ENCODE data around the gene PTGIS.

The PTGIS gene

DNA sequence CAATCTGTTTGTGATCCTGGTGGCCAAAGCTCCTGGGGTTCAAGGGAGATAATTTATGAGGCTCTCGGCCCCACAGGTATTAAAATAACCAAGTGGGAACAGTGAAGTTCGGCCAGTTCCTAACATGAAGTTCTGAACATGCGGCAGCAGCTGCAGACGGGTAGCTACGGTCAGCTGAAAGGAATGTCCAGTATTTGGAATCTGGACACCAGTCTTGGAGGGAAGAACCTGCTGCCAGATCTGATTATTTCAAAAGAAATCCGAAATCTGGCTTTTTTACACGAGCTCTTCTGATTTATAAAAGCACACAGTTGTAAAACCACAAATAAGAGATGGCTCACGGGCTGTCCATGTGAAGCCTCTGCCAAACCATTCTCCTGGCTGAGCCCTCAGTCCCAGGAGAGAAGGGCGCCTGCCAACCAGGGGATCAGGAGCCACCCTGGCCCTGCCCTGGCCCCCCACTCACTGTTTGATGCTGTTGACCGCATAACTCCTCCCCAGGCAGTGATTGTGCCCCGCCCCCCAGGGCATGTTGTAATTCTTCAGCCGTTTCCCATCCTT lies 57.3 kb downstream of the PTGIS start:
- Histone ChIP-seq H3K27ac (ENCODE audit: low read length) (no peak overlapping the region), H3K4me1 (ENCODE audit: control insufficient read depth, insufficient read depth, low read length) (peaks cover 8% of the 10 kb centered on the region), H3K9ac (ENCODE audit: low read length in 2 of 2) (no peak overlapping the region), H3K9me3 (ENCODE audit: control insufficient read depth in 2 of 2, low read length in 2 of 2) (no peaks in the 10 kb centered on the region), H3K4me3 (ENCODE audit: low read length in 2 of 2) (no peak overlapping the region), H3K36me3 (ENCODE audit: control insufficient read depth in 2 of 2, insufficient read depth in 2 of 2, low read length in 2 of 2) (peaks cover 0 to 8% of the 10 kb centered on the region in 2 donors), H3K27me3 (ENCODE audit: control insufficient read depth in 1 of 2, insufficient read depth in 2 of 2, low read length in 2 of 2) (peaks cover 0 to 5% of the 10 kb centered on the region in 2 donors)

GRCh38 chr20:49508435-49509199 lies 59.3 kb downstream of the PTGIS start:
- peak overlapping the region in 1 of 2 donors; percentile 55 for H3K4me3 ChIP-seq (ENCODE audit: low read length in 2 of 2)
- H3K36me3 ChIP-seq (ENCODE audit: control insufficient read depth in 2 of 2, insufficient read depth in 2 of 2, low read length in 2 of 2) = peaks cover 0 to under 1% of the 10 kb centered on the region in 2 donors
- H3K27ac ChIP-seq (ENCODE audit: low read length) = no peak overlapping the region
- no peaks in the 10 kb centered on the region for H3K9me3 ChIP-seq (ENCODE audit: control insufficient read depth in 2 of 2, low read length in 2 of 2)
- peaks cover 11% of the 10 kb centered on the region for H3K4me1 ChIP-seq (ENCODE audit: control insufficient read depth, insufficient read depth, low read length)
- H3K27me3 ChIP-seq (ENCODE audit: control insufficient read depth in 1 of 2, insufficient read depth in 2 of 2, low read length in 2 of 2) = peaks cover 2 to 5% of the 10 kb centered on the region in 2 donors
- peak overlapping the region in 1 of 2 donors; percentile 1 for H3K9ac ChIP-seq (ENCODE audit: low read length in 2 of 2)

DNA sequence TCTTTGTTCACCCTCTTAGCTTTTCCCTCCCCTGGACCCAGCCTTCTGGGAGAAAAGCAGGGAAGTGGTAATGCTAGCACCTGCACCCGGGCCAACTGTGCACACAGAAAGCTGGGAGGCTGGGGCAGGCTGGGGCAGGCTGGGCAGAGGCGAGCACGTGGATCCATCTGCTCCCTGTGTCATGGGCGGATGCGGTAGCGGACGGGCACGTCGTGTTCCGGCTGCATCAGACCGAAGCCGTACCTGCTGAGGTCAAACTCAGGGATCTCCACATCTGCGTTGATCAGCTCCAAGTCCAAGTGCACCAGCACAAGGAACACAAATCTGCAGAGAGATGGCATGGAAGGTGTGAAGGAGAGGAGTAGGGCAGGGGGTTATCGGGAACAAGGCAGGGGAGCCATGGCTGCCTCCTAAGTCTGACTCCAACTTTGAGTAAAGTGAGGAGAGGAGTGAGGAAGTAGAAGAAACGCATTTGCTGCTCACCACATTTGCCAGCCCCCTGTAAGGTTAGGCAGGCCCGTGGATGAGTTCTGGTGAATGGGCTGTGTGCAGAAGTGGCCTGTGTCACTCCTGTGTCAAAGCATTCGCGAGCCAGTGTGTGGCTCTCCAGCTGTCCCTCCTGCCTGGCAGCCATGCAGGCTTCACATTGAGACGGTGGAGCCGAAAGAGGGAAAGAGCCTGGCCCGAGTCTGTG lies 60.0 kb downstream of the PTGIS start:
- Histone ChIP-seq H3K27ac (ENCODE audit: low read length) (no peak overlapping the region), H3K27me3 (ENCODE audit: control insufficient read depth in 1 of 2, insufficient read depth in 2 of 2, low read length in 2 of 2) (peaks cover 2 to 5% of the 10 kb centered on the region in 2 donors), H3K9me3 (ENCODE audit: control insufficient read depth in 2 of 2, low read length in 2 of 2) (no peaks in the 10 kb centered on the region), H3K9ac (ENCODE audit: low read length in 2 of 2) (peak overlapping the region in 1 of 2 donors; percentile 1), H3K36me3 (ENCODE audit: control insufficient read depth in 2 of 2, insufficient read depth in 2 of 2, low read length in 2 of 2) (no peaks in the 10 kb centered on the region), H3K4me1 (ENCODE audit: control insufficient read depth, insufficient read depth, low read length) (peaks cover 11% of the 10 kb centered on the region), H3K4me3 (ENCODE audit: low read length in 2 of 2) (peak overlapping the region in 1 of 2 donors; percentile 55)

GRCh38 chr20:49505518-49505917 lies 62.4 kb downstream of the PTGIS start:
- Histone ChIP-seq H3K4me1 (ENCODE audit: control insufficient read depth, insufficient read depth, low read length) (peaks cover 11% of the 10 kb centered on the region), H3K27me3 (ENCODE audit: control insufficient read depth in 1 of 2, insufficient read depth in 2 of 2, low read length in 2 of 2) (peaks cover 2 to 5% of the 10 kb centered on the region in 2 donors), H3K9me3 (ENCODE audit: control insufficient read depth in 2 of 2, low read length in 2 of 2) (no peaks in the 10 kb centered on the region), H3K27ac (ENCODE audit: low read length) (no peak overlapping the region), H3K4me3 (ENCODE audit: low read length in 2 of 2) (no peak overlapping the region), H3K36me3 (ENCODE audit: control insufficient read depth in 2 of 2, insufficient read depth in 2 of 2, low read length in 2 of 2) (no peaks in the 10 kb centered on the region), H3K9ac (ENCODE audit: low read length in 2 of 2) (no peak overlapping the region)

GRCh38 chr20:49503176-49503575 lies 64.8 kb downstream of the PTGIS start:
- H3K27me3 ChIP-seq (ENCODE audit: control insufficient read depth in 1 of 2, insufficient read depth in 2 of 2, low read length in 2 of 2) = peaks cover 5% of the 10 kb centered on the region in 2 donors
- no peak overlapping the region for H3K27ac ChIP-seq (ENCODE audit: low read length)
- no peak overlapping the region for H3K9ac ChIP-seq (ENCODE audit: low read length in 2 of 2)
- H3K36me3 ChIP-seq (ENCODE audit: control insufficient read depth in 2 of 2, insufficient read depth in 2 of 2, low read length in 2 of 2) = no peaks in the 10 kb centered on the region
- no peak overlapping the region for H3K4me3 ChIP-seq (ENCODE audit: low read length in 2 of 2)
- H3K9me3 ChIP-seq (ENCODE audit: control insufficient read depth in 2 of 2, low read length in 2 of 2) = no peaks in the 10 kb centered on the region
- H3K4me1 ChIP-seq (ENCODE audit: control insufficient read depth, insufficient read depth, low read length) = peaks cover 6% of the 10 kb centered on the region

DNA sequence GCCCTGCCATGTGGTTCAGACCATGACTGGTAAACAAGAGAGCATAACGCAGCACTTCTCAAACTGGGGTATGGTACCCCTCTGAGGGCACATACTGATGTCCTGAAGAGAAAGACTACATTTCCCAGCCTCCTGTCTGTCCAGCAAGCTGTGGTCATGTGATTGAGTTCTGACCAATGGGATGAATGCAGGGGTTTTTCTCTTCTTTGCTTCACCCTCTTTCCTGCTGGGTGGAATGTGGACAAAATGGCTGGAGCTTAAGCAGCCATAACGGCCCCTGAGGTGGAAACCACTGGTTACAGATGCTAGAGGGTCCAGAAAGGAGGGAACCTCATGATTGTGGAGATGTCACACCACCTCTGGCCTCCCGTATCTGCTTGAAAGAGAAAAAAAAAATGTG lies 66.0 kb downstream of the PTGIS start:
- Histone ChIP-seq H3K9ac (ENCODE audit: low read length in 2 of 2) (no peak overlapping the region), H3K36me3 (ENCODE audit: control insufficient read depth in 2 of 2, insufficient read depth in 2 of 2, low read length in 2 of 2) (no peaks in the 10 kb centered on the region), H3K9me3 (ENCODE audit: control insufficient read depth in 2 of 2, low read length in 2 of 2) (no peaks in the 10 kb centered on the region), H3K4me1 (ENCODE audit: control insufficient read depth, insufficient read depth, low read length) (peaks cover 3% of the 10 kb centered on the region), H3K4me3 (ENCODE audit: low read length in 2 of 2) (no peak overlapping the region), H3K27ac (ENCODE audit: low read length) (no peak overlapping the region), H3K27me3 (ENCODE audit: control insufficient read depth in 1 of 2, insufficient read depth in 2 of 2, low read length in 2 of 2) (peaks cover under 1 to 5% of the 10 kb centered on the region in 2 donors)

GRCh38 chr20:49497398-49497669 lies 70.6 kb downstream of the PTGIS start:
- Histone ChIP-seq H3K4me1 (ENCODE audit: control insufficient read depth, insufficient read depth, low read length) (no peaks in the 10 kb centered on the region), H3K27ac (ENCODE audit: low read length) (no peak overlapping the region), H3K36me3 (ENCODE audit: control insufficient read depth in 2 of 2, insufficient read depth in 2 of 2, low read length in 2 of 2) (no peaks in the 10 kb centered on the region), H3K9me3 (ENCODE audit: control insufficient read depth in 2 of 2, low read length in 2 of 2) (no peaks in the 10 kb centered on the region), H3K9ac (ENCODE audit: low read length in 2 of 2) (no peak overlapping the region), H3K4me3 (ENCODE audit: low read length in 2 of 2) (no peak overlapping the region), H3K27me3 (ENCODE audit: control insufficient read depth in 1 of 2, insufficient read depth in 2 of 2, low read length in 2 of 2) (peaks cover 0 to 3% of the 10 kb centered on the region in 2 donors)

GRCh38 chr20:49496553-49497397 lies 71.2 kb downstream of the PTGIS start:
- Histone ChIP-seq H3K36me3 (ENCODE audit: control insufficient read depth in 2 of 2, insufficient read depth in 2 of 2, low read length in 2 of 2) (no peaks in the 10 kb centered on the region), H3K4me3 (ENCODE audit: low read length in 2 of 2) (no peak overlapping the region), H3K27ac (ENCODE audit: low read length) (no peak overlapping the region), H3K4me1 (ENCODE audit: control insufficient read depth, insufficient read depth, low read length) (no peaks in the 10 kb centered on the region), H3K9me3 (ENCODE audit: control insufficient read depth in 2 of 2, low read length in 2 of 2) (no peaks in the 10 kb centered on the region), H3K27me3 (ENCODE audit: control insufficient read depth in 1 of 2, insufficient read depth in 2 of 2, low read length in 2 of 2) (peaks cover 0 to 3% of the 10 kb centered on the region in 2 donors), H3K9ac (ENCODE audit: low read length in 2 of 2) (no peak overlapping the region)

DNA sequence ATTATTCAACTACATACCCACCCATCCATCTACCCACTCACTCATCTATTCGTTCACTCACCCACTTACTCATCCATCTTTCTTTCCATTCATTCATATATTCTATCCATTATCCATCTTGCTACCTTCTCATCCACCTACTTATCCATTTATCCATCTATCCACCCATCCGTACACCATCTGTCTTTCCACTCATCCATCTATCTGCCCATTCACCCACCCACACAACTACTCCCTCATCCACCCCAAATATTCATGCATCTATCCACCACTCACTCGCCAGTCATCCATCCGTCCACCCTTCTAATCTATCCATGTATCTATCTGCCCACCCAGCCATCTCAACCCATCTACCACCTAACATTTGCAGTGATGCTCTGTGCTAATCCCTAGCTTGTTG lies 71.9 kb downstream of the PTGIS start:
- H3K9me3 ChIP-seq (ENCODE audit: control insufficient read depth in 2 of 2, low read length in 2 of 2) = no peaks in the 10 kb centered on the region
- no peak overlapping the region for H3K27ac ChIP-seq (ENCODE audit: low read length)
- no peak overlapping the region for H3K4me3 ChIP-seq (ENCODE audit: low read length in 2 of 2)

DNA sequence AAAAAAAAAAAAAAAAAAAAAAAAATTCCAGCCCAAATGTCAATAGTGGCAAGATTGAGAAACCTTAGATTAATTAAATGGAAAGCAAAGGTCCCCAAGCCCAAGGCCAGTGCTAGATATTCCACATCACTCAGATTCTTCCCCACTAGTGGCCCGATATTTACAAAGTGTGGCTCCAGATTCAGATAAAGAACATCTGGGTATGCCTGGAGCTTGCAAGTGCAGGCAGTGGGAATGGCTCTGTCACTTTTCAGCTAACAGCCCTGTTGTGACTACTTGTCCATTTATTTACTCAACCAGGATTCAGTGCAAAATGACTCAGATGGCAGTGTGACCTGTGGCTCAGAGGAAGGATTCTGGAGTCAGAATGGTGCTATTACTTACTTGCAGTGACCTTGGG lies 77.2 kb downstream of the PTGIS start:
- H3K27ac ChIP-seq (ENCODE audit: low read length) = no peak overlapping the region
- H3K9ac ChIP-seq (ENCODE audit: low read length in 2 of 2) = no peak overlapping the region
- H3K27me3 ChIP-seq (ENCODE audit: control insufficient read depth in 1 of 2, insufficient read depth in 2 of 2, low read length in 2 of 2) = peaks cover 4% of the 10 kb centered on the region in 2 donors
- no peaks in the 10 kb centered on the region for H3K4me1 ChIP-seq (ENCODE audit: control insufficient read depth, insufficient read depth, low read length)
- H3K36me3 ChIP-seq (ENCODE audit: control insufficient read depth in 2 of 2, insufficient read depth in 2 of 2, low read length in 2 of 2) = no peaks in the 10 kb centered on the region
- H3K4me3 ChIP-seq (ENCODE audit: low read length in 2 of 2) = no peak overlapping the region
- no peaks in the 10 kb centered on the region for H3K9me3 ChIP-seq (ENCODE audit: control insufficient read depth in 2 of 2, low read length in 2 of 2)

More for the DNA sequence above, 71.9 kb downstream of the PTGIS start:
- peaks cover 0 to 3% of the 10 kb centered on the region in 2 donors for H3K27me3 ChIP-seq (ENCODE audit: control insufficient read depth in 1 of 2, insufficient read depth in 2 of 2, low read length in 2 of 2)
- no peaks in the 10 kb centered on the region for H3K4me1 ChIP-seq (ENCODE audit: control insufficient read depth, insufficient read depth, low read length)
- no peaks in the 10 kb centered on the region for H3K36me3 ChIP-seq (ENCODE audit: control insufficient read depth in 2 of 2, insufficient read depth in 2 of 2, low read length in 2 of 2)
- H3K9ac ChIP-seq (ENCODE audit: low read length in 2 of 2) = no peak overlapping the region
